ENCODE measurements around the gene VPS41.

VPS41 gene

GRCh38 chr7:38905056-38905759 is 3.8 kb downstream of the VPS41 start:
- no peak for DNase-seq (ENCODE audit: low read depth in 2 of 2)

GRCh38 chr7:38903057-38903456 is 5.9 kb downstream of the VPS41 start:
- DNase-seq (ENCODE audit: low read depth in 2 of 2): no peak

GRCh38 chr7:38902449-38902848 is 6.5 kb downstream of the VPS41 start:
- no peak for DNase-seq (ENCODE audit: low read depth in 2 of 2)

- DNase-seq (ENCODE audit: low read depth in 2 of 2): no peak
Measured at GRCh38 chr7:38893061-38893460, 15.9 kb downstream of the VPS41 start.

- no peak for DNase-seq (ENCODE audit: low read depth in 2 of 2)
Measured at GRCh38 chr7:38890597-38890996, 18.4 kb downstream of the VPS41 start.

GRCh38 chr7:38889872-38890432 is 19.0 kb downstream of the VPS41 start:
- DNase-seq (ENCODE audit: low read depth in 2 of 2): no peak

- DNase-seq (ENCODE audit: low read depth in 2 of 2): no peak
Measured at GRCh38 chr7:38889079-38889478, 19.9 kb downstream of the VPS41 start.

- no peak for DNase-seq (ENCODE audit: low read depth in 2 of 2)
Measured at GRCh38 chr7:38886265-38886664, 22.7 kb downstream of the VPS41 start.

GRCh38 chr7:38883706-38884105 is 25.3 kb downstream of the VPS41 start:
- DNase-seq (ENCODE audit: low read depth in 2 of 2): no peak

- DNase-seq (ENCODE audit: low read depth in 2 of 2): no peak
Measured at GRCh38 chr7:38881947-38882684, 26.9 kb downstream of the VPS41 start.

GRCh38 chr7:38881015-38881414 is 28.0 kb downstream of the VPS41 start:
- DNase-seq (ENCODE audit: low read depth in 2 of 2): no peak

GRCh38 chr7:38880454-38880853 is 28.5 kb downstream of the VPS41 start:
- no peak for DNase-seq (ENCODE audit: low read depth in 2 of 2)

GRCh38 chr7:38880035-38880434 is 29.0 kb downstream of the VPS41 start:
- no peak for DNase-seq (ENCODE audit: low read depth in 2 of 2)

- DNase-seq (ENCODE audit: low read depth in 2 of 2): no peak
Measured at GRCh38 chr7:38878694-38879457, 30.1 kb downstream of the VPS41 start.

- DNase-seq (ENCODE audit: low read depth in 2 of 2): no peak
Measured at GRCh38 chr7:38873433-38873832, 35.6 kb downstream of the VPS41 start.

GRCh38 chr7:38872202-38872601 is 36.8 kb downstream of the VPS41 start:
- no peak for DNase-seq (ENCODE audit: low read depth in 2 of 2)

GRCh38 chr7:38870147-38870546 is 38.8 kb downstream of the VPS41 start:
- DNase-seq (ENCODE audit: low read depth in 2 of 2): no peak

GRCh38 chr7:38863601-38864291 is 45.2 kb downstream of the VPS41 start:
- no peak for DNase-seq (ENCODE audit: low read depth in 2 of 2)

- DNase-seq (ENCODE audit: low read depth in 2 of 2): no peak
Measured at GRCh38 chr7:38862666-38863065, 46.3 kb downstream of the VPS41 start.

- DNase-seq (ENCODE audit: low read depth in 2 of 2): no peak
Measured at GRCh38 chr7:38858259-38858884, 50.6 kb downstream of the VPS41 start.

- no peak for DNase-seq (ENCODE audit: low read depth in 2 of 2)
Measured at GRCh38 chr7:38855867-38856266, 53.1 kb downstream of the VPS41 start.

Measured in stimulated activated CD8-positive, alpha-beta memory T cell treated with anti-CD3 and anti-CD28 coated beads, Interleukin-2, amount 100 ng/mL, for 48 hours (primary cell).